Neural progenitor cell (in vitro differentiated cells): ENCODE data around the gene TMEM185B. TPM values are rescaled to one million over a fixed set of nuclear protein-coding genes. Genes with fewer than 3 reads are reported as not detected.
A peak's percentile ranks its signal among the peaks of the same experiment; 100 is the strongest.

Experiments used
- DNase-seq: peaks from one replicate; pipeline ENCODE4 v3.0.0-alpha.2; 2016; ENCODE audit warnings: low spot score
- H2AFZ ChIP-seq: fragments of 200-600 bp; sonication (generic); replicated peaks from 2 replicates; pipeline ENCODE4 v1.6.1; 2016; ENCODE audit warnings: antibody characterized with exemption
- H3F3A ChIP-seq: fragments of 200-600 bp; sonication (generic); 2 replicates; pipeline ENCODE4 v1.6.1; 2016; ENCODE audit warnings: antibody characterized with exemption, low read depth
- H3K27ac ChIP-seq: fragments of 200-600 bp; sonication (generic); 2 replicates; pipeline ENCODE4 v1.5.1; 2016; ENCODE audit warnings: mild to moderate bottlenecking
- H3K27me3 ChIP-seq: fragments of 200-600 bp; sonication (generic); 2 replicates; pipeline ENCODE4 v1.6.1; 2016; ENCODE audit warnings: mild to moderate bottlenecking, moderate library complexity
- H3K36me3 ChIP-seq: fragments of 200-600 bp; sonication (generic); 2 replicates; pipeline ENCODE4 v1.5.1; 2016
- H3K4me1 ChIP-seq: fragments of 200-600 bp; sonication (generic); 2 replicates; pipeline ENCODE4 v1.6.1; 2016; ENCODE audit warnings: mixed run types
- H3K4me2 ChIP-seq: fragments of 200-600 bp; sonication (generic); 2 replicates; pipeline ENCODE4 v1.6.1; 2016
- H3K4me3 ChIP-seq: fragments of 200-600 bp; sonication (generic); 2 replicates; pipeline ENCODE4 v1.5.1; 2016
- H3K79me2 ChIP-seq: fragments of 200-600 bp; sonication (generic); 2 replicates; pipeline ENCODE4 v1.6.1; 2016; ENCODE audit warnings: low read depth
- H3K9ac ChIP-seq: fragments of 200-600 bp; sonication (generic); 2 replicates; pipeline ENCODE4 v1.6.1; 2016
- H3K9me3 ChIP-seq: fragments of 200-600 bp; sonication (generic); 2 replicates; pipeline ENCODE4 v1.5.1; 2016; ENCODE audit warnings: low read depth
- H4K20me1 ChIP-seq: fragments of 200-600 bp; sonication (generic); 2 replicates; pipeline ENCODE4 v1.6.1; 2016; ENCODE audit warnings: low read depth
- H3K27ac Mint-ChIP-seq: 3 replicates; pipeline ENCODE4 v1.8.0; 2021; ENCODE audit warnings: mixed read lengths
- H3K27me3 Mint-ChIP-seq: 2 replicates; pipeline ENCODE4 v1.8.0; 2022; ENCODE audit warnings: low read depth, mild to moderate bottlenecking, inconsistent platforms, moderate library complexity, mixed read lengths; ENCODE audit not compliant: insufficient read depth
- H3K36me3 Mint-ChIP-seq: 3 replicates; pipeline ENCODE4 v1.8.0; 2021; ENCODE audit warnings: mixed read lengths
- H3K4me1 Mint-ChIP-seq: 3 replicates; pipeline ENCODE4 v1.8.0; 2021; ENCODE audit warnings: mixed read lengths
- H3K4me3 Mint-ChIP-seq: 3 replicates; pipeline ENCODE4 v1.8.0; 2021; ENCODE audit warnings: mild to moderate bottlenecking, moderate library complexity, mixed read lengths
- H3K9me3 Mint-ChIP-seq: 3 replicates; pipeline ENCODE4 v1.8.0; 2020; ENCODE audit warnings: mixed read lengths
- CTCF ChIP-seq: fragments of 200-600 bp; sonication (generic); IDR thresholded peaks from 2 replicates; pipeline ENCODE4 v1.5.1; 2017; ENCODE audit warnings: antibody characterized with exemption, mild to moderate bottlenecking
- EZH2 ChIP-seq: fragments of 200-600 bp; sonication (generic); IDR thresholded peaks from 2 replicates; pipeline ENCODE4 v1.6.1; 2017; ENCODE audit warnings: antibody characterized with exemption, mild to moderate bottlenecking, moderate library complexity
- EZH2phosphoT487 ChIP-seq: fragments of 200-600 bp; sonication (generic); IDR thresholded peaks from 2 replicates; pipeline ENCODE4 v1.6.1; 2017; ENCODE audit warnings: antibody characterized with exemption
- total RNA-seq: library from RNA; depleted of rRNA; stranded (reverse); fragments of >200 nt; gene quantifications from 2 replicates; pipeline ENCODE4 v1.2.3, GENCODE V29; 2015; ENCODE audit warnings: low replicate concordance

The TMEM185B gene
- total RNA-seq, 1 donor from 2014 or later: 11.1 TPM

- H3K4me1 ChIP-seq: peaks cover 6% of the 10 kb centered on the region
- DNase-seq: no peak
Measured at GRCh38 chr2:120224735-120225548, 1.7 kb upstream of the TMEM185B start.

GRCh38 chr2:120224256-120224655 is 1.1 kb upstream of the TMEM185B start:
- Histone ChIP-seq H3K79me2 (peaks cover 18% of the 10 kb centered on the region), H4K20me1 (no peaks in the 10 kb centered on the region), H2AFZ (no peak overlapping the region), H3K27ac (no peak overlapping the region), H3K27me3 (peaks cover 13% of the 10 kb centered on the region), H3K9me3 (no peaks in the 10 kb centered on the region), H3F3A (no peaks in the 10 kb centered on the region), H3K4me2 (peak overlapping the region; percentile 80), H3K4me1 (peaks cover 6% of the 10 kb centered on the region), H3K4me3 (no peak overlapping the region), H3K36me3 (no peaks in the 10 kb centered on the region), H3K9ac (no peak overlapping the region)
- peak overlapping the region; percentile 88 for H3K4me3 Mint-ChIP-seq
- DNase-seq: no peak
- peaks cover 16% of the 10 kb centered on the region for H3K27me3 Mint-ChIP-seq
- no peak for TF ChIP-seq EZH2phosphoT487
- H3K4me1 Mint-ChIP-seq: peaks cover 21% of the 10 kb centered on the region
- peaks cover 12% of the 10 kb centered on the region for H3K9me3 Mint-ChIP-seq
- H3K27ac Mint-ChIP-seq: no peak overlapping the region
- H3K36me3 Mint-ChIP-seq: peaks cover 20% of the 10 kb centered on the region

More at GRCh38 chr2:120224735-120225548, 1.7 kb upstream of the TMEM185B start:
- Histone ChIP-seq H3K27me3 (peaks cover 13% of the 10 kb centered on the region), H3K9me3 (no peaks in the 10 kb centered on the region), H3K79me2 (peaks cover 18% of the 10 kb centered on the region), H3K4me2 (no peak overlapping the region), H2AFZ (no peak overlapping the region), H4K20me1 (no peaks in the 10 kb centered on the region), H3K36me3 (no peaks in the 10 kb centered on the region), H3K27ac (no peak overlapping the region), H3K9ac (no peak overlapping the region), H3F3A (no peaks in the 10 kb centered on the region), H3K4me3 (no peak overlapping the region)
- H3K27me3 Mint-ChIP-seq: peaks cover 17% of the 10 kb centered on the region
- TF ChIP-seq EZH2: no peak
- no peak overlapping the region for H3K27ac Mint-ChIP-seq
- peaks cover 17% of the 10 kb centered on the region for H3K36me3 Mint-ChIP-seq
- peaks cover 12% of the 10 kb centered on the region for H3K9me3 Mint-ChIP-seq
- peak overlapping the region; percentile 88 for H3K4me3 Mint-ChIP-seq
- H3K4me1 Mint-ChIP-seq: peaks cover 21% of the 10 kb centered on the region

- Histone ChIP-seq H3K27ac (no peak overlapping the region), H3K4me1 (peaks cover 6% of the 10 kb centered on the region), H3K36me3 (no peaks in the 10 kb centered on the region), H3K27me3 (peaks cover 13% of the 10 kb centered on the region), H3K4me2 (peak overlapping the region; percentile 80), H2AFZ (peak overlapping the region; percentile 89), H3K9ac (no peak overlapping the region), H3F3A (no peaks in the 10 kb centered on the region), H3K79me2 (peaks cover 18% of the 10 kb centered on the region), H3K4me3 (peak overlapping the region; percentile 52), H4K20me1 (no peaks in the 10 kb centered on the region), H3K9me3 (no peaks in the 10 kb centered on the region)
- Mint-ChIP-seq H3K27ac (peak overlapping the region; percentile 79), H3K27me3 (peaks cover 18% of the 10 kb centered on the region), H3K36me3 (peaks cover 30% of the 10 kb centered on the region), H3K4me3 (peak overlapping the region; percentile 84), H3K9me3 (peaks cover 15% of the 10 kb centered on the region), H3K4me1 (peaks cover 19% of the 10 kb centered on the region)
- TF ChIP-seq EZH2phosphoT487: no peak
- TF ChIP-seq CTCF: no peak
- TF ChIP-seq EZH2: no peak
- no peak for DNase-seq
Measured at GRCh38 chr2:120222186-120223033, 790 bp downstream of the TMEM185B start.

- H3K27ac ChIP-seq: no peak overlapping the region
- no peak overlapping the region for H3K27ac Mint-ChIP-seq
Measured at GRCh38 chr2:120221616-120222015, 1.6 kb downstream of the TMEM185B start.

More at GRCh38 chr2:120221616-120222015, 1.6 kb downstream of the TMEM185B start:
- Mint-ChIP-seq H3K36me3 (peaks cover 31% of the 10 kb centered on the region), H3K9me3 (peaks cover 20% of the 10 kb centered on the region), H3K4me1 (peaks cover 19% of the 10 kb centered on the region), H3K4me3 (no peak overlapping the region), H3K27me3 (peaks cover 18% of the 10 kb centered on the region)
- peaks cover 13% of the 10 kb centered on the region for H3K27me3 ChIP-seq
- H4K20me1 ChIP-seq: no peaks in the 10 kb centered on the region
- H2AFZ ChIP-seq: no peak overlapping the region
- H3K9me3 ChIP-seq: no peaks in the 10 kb centered on the region
- DNase-seq: no peak
- peaks cover 6% of the 10 kb centered on the region for H3K4me1 ChIP-seq
- no peaks in the 10 kb centered on the region for H3K36me3 ChIP-seq
- TF ChIP-seq CTCF (no peak), EZH2 (no peak), EZH2phosphoT487 (no peak)
- no peaks in the 10 kb centered on the region for H3F3A ChIP-seq
- H3K79me2 ChIP-seq: peaks cover 18% of the 10 kb centered on the region
- H3K4me3 ChIP-seq: no peak overlapping the region
- H3K4me2 ChIP-seq: no peak overlapping the region
- no peak overlapping the region for H3K9ac ChIP-seq
